Glomerular visceral epithelial cell (primary cell): ENCODE results near the gene MAGED4B.
A peak's percentile ranks its signal among the peaks of the same experiment; 100 is the strongest.
"Not testable (repeated sequence)": the region's sequence is repeated elsewhere in the genome, so short reads cannot be mapped to it uniquely, and the experiment has no call there.

Experiments used
- DNase-seq: peaks from one replicate; pipeline ENCODE4 v3.0.0-alpha.2; 2016; ENCODE audit errors: extremely low spot score

The MAGED4B gene, protein sequence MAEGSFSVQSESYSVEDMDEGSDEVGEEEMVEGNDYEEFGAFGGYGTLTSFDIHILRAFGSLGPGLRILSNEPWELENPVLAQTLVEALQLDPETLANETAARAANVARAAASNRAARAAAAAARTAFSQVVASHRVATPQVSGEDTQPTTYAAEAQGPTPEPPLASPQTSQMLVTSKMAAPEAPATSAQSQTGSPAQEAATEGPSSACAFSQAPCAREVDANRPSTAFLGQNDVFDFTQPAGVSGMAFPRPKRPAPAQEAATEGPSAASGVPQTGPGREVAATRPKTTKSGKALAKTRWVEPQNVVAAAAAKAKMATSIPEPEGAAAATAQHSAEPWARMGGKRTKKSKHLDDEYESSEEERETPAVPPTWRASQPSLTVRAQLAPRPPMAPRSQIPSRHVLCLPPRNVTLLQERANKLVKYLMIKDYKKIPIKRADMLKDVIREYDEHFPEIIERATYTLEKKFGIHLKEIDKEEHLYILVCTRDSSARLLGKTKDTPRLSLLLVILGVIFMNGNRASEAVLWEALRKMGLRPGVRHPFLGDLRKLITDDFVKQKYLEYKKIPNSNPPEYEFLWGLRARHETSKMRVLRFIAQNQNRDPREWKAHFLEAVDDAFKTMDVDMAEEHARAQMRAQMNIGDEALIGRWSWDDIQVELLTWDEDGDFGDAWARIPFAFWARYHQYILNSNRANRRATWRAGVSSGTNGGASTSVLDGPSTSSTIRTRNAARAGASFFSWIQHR

DNA sequence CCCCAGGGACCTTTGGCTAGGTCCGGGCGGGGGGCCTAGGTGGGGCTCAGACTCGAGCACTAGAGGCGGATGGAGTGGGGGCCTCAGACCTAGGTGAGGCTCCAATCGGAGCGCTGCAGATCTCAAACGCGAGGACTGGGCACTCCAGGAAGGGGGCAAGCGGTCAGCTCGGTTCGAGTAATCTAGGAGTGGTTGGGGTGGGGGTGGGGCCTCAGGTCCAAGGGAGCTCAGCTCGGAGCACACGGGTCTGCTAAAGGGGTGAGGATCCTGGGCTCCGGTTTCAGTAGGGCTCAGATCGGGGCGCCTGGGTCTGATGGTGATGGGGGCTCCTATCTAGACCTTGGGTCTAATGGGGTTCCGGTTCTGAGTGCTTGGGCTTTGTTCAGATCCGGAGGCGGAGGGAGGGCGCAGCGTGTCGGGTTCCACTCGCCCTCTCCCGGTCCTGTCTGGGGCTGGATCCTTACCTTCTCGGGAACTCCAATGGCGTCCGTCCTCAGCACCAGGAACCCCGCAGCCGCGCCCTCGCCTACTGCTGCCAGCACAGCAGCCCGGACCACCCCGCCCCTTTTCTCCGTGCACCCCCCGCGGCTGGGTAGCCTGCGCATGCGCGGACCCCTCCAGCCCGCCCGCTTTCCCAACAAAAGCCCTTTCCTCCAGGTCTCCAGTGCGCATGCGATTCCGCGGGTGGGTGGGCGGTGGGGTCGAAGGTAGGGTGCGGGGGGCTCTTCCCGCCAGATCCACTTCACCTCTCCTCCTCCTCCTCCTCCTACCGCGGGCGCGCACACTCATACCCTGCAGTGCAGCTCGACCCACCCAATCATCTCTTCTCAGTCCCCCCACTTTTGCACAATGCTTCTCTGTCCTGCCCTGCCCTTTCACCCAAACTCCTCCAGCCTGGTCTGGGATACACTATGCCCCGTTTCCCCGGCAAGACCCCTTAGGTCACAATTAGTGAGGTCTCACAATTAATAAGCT is at the start of gene MAGED4B:
Gene MAGED4B, minus strand, starts transcription at position 518 of the 975 bp plus-strand sequence. CDS start 1,011 bp downstream, outside the sequence.
- DNase-seq, result not testable (repeated sequence)

DNA sequence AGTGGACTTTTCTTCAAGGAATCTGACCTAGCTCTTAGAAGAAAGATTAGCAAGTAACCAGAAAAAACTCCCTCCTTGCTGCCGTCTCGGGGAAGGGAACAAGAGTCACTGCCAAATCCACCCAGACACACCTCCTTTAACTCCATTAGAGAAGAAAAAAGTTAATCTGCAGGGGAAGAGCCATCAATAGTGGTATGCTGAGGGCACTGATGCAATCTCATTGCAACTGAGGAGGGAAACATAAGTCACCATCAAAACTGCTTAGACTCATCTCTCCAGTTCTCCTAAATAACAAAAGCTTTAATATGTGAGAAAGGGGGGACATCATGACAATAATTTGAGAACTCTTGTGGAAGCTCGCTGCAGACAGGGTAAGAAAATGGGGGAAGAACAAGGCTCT is 49.3 kb upstream of the MAGED4B start:
- no peak for DNase-seq

DNA sequence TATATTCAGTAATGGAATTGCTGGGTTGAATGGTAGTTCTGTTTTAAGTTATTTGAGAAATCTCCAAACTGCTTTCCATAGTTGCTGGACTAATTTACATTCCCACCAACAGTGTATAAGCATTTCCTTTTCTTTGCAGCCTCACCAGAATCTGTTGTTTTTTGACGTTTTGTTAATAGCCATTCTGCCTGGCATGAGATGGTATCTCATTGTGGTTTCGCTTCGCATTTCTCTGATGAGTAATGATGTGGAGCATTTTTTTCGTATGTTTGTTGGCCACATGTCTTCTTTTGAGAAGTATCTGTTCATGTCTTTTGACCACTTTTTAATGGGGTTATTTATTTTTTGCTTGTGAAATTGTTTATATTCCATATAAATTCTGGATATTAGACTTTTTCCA is 13.6 kb upstream of the MAGED4B start:
- peak; percentile 27 for DNase-seq

DNA sequence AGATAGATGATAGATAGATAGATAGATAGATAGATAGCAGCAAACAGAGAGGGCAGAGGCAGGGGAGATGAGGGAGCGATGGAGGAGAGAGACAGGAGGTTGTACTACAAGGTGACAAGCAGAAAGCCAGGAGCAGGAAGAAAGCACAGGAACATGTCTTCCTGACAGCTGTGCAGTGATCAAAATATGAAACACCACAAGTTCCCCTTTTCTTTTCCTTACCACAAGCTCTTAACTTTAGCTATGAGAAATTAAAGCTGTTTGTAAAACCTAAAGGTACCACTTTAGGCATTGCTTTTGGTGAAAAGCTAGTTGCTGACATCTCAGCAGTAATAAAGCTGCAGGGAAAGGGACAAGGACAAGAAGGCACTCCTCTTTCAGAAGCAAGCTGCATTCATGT is 9.1 kb upstream of the MAGED4B start:
- DNase-seq, result no peak

DNA sequence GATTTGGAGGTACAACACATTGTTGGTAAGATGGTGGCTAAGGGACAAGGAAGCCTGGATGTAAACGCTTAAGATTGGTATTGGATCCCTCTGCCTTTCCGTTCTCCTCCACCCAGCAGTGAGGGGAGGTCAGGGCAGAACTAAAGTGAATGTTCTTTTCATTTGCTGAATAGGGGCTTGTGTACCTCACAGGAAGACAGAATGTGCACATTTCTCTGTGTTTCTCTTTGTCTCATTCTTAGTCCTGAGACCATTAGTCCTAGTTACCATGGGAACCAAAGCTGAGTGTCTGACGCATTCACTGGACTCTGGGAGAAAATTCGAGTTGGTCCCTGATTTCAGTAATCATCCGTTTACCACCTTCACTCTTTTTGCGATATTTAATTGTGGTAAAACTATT is 26.7 kb downstream of the MAGED4B start:
- DNase-seq, result not testable (repeated sequence)

DNA sequence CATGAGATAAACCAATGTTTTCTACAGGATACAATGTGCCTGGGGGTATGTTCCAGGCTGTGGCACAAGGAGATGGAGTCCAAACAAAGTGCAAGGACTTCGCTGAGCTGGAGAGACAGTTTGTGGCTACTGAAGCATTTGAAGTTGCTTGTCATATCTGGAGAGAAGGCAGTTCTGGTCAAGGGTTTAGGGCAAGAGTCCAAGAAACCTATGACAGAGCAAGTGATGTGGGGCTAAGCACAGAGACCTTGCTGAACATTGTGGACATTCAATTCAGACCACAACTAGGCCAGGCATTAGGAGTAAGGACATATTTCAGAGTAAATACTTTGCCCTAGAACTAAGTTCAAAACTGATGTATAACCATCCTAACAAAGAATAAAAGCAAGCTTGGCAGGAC is 34.8 kb downstream of the MAGED4B start:
- no peak for DNase-seq

DNA sequence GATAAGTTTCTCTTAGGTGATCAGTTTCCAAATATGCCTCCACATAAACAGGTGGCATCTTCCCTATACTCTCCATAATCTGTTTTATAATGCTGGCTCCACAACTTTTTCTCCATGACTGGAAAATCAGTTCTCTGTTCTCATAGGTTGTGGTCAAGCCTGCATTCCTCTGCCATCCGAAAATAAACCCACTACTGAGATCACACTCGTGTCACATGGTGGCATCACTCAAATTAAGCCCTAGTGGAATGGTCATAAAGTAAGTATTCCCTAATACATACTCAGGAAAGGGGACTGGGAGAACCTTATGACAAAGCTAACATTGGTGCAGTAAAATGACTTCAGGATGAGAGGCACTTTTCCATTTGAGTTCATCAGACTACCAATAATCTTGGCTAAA is 37.6 kb downstream of the MAGED4B start:
- no peak for DNase-seq

DNA sequence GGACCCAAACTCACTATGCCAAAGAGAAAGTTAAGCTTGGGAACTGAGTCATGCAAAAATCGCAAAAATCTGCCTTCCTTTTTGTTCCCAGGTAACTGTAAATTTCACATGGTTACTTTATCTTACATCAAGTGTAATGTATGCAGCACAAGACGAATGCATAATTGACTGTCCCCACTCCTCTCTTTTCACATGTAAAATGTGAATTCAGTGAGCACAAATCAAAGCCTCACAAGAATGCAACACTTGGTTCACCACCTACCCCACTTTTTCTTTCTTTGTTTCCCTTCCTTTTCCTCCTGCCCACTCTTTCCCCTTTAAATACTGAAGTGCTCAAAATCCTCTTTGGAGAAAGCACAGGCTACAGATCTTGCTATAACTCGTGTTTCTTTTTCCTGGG is 53.2 kb downstream of the MAGED4B start:
- no peak for DNase-seq
